HEK293 (cell line): ENCODE measurements around the gene GALNT15.

ENCODE experiments used
- CTCF ChIP-seq: fragments of 450-650 bp; formaldehyde crosslinking; IDR thresholded peaks from 2 replicates; pipeline ENCODE4 v1.5.1; 2016; ENCODE audit warnings: missing biosample characterization, missing genetic modification characterization
- ELK4 ChIP-seq: IDR thresholded peaks from 2 replicates; pipeline ENCODE4 v1.6.1; 2011; ENCODE audit warnings: mild to moderate bottlenecking, low read depth, low read length, borderline replicate concordance
- KLF1 ChIP-seq: fragments of 450-650 bp; formaldehyde crosslinking; IDR thresholded peaks from 2 replicates; pipeline ENCODE4 v1.5.1; 2016; ENCODE audit warnings: missing biosample characterization, missing genetic modification characterization
- PATZ1 ChIP-seq: fragments of 450-650 bp; formaldehyde crosslinking; IDR thresholded peaks from 2 replicates; pipeline ENCODE4 v1.5.1; 2016; ENCODE audit warnings: missing biosample characterization, missing genetic modification characterization
- SCRT2 ChIP-seq: fragments of 450-650 bp; formaldehyde crosslinking; IDR thresholded peaks from 2 replicates; pipeline ENCODE4 v1.5.1; 2016; ENCODE audit warnings: missing biosample characterization, missing genetic modification characterization
- SETDB1 ChIP-seq: IDR thresholded peaks from one replicate; pipeline ENCODE4 v1.6.1; 2017; ENCODE audit warnings: mild to moderate bottlenecking, low read length, moderate library complexity, mixed read lengths; ENCODE audit not compliant: insufficient read length
- TCF7L2 ChIP-seq: IDR thresholded peaks from 2 replicates; pipeline ENCODE4 v1.6.1; 2011; ENCODE audit warnings: low read depth, mild to moderate bottlenecking, inconsistent platforms, low read length, moderate library complexity, borderline replicate concordance
- TRIM28 ChIP-seq: IDR thresholded peaks from 2 replicates; pipeline ENCODE4 v1.6.1; 2011; ENCODE audit warnings: low read length, control low read depth, borderline replicate concordance
- ZNF174 ChIP-seq: fragments of 450-650 bp; formaldehyde crosslinking; IDR thresholded peaks from 2 replicates; pipeline ENCODE4 v1.5.0; 2017; ENCODE audit warnings: missing biosample characterization, mild to moderate bottlenecking, missing genetic modification characterization
- ZNF184 ChIP-seq: fragments of 450-650 bp; IDR thresholded peaks from 2 replicates; pipeline ENCODE4 v1.5.1; 2018; ENCODE audit warnings: missing biosample characterization, mild to moderate bottlenecking, missing genetic modification characterization
- ZNF274 ChIP-seq, 2 experiments: fragments of 200-500 bp in 1 of 2; fragments of 450-650 bp in 1 of 2; sonication (Bioruptor generic) in 1 of 2; formaldehyde crosslinking in 1 of 2; IDR thresholded peaks; 2 replicates each; pipeline versions ENCODE4 v1.5.1 to v1.6.1; 2014 to 2016; ENCODE audit warnings: borderline replicate concordance in 1 of 2, inconsistent platforms in 1 of 2, low read length in 1 of 2, missing biosample characterization in 1 of 2, missing genetic modification characterization in 1 of 2
- ZNF639 ChIP-seq: fragments of 450-650 bp; formaldehyde crosslinking; IDR thresholded peaks from 2 replicates; pipeline ENCODE4 v1.5.1; 2016; ENCODE audit warnings: missing biosample characterization, missing genetic modification characterization
- ZNF76 ChIP-seq: fragments of 450-650 bp; formaldehyde crosslinking; IDR thresholded peaks from 2 replicates; pipeline ENCODE4; 2016; ENCODE audit warnings: low read depth, missing biosample characterization, missing genetic modification characterization, borderline replicate concordance

- no peak for TF ChIP-seq TCF7L2
- TF ChIP-seq ELK4: no peak
- TF ChIP-seq ZNF174 (tag by site-specific recombination): no peak
- TF ChIP-seq CTCF: no peak
- TF ChIP-seq ZNF76 (tag by site-specific recombination): no peak
- TF ChIP-seq TRIM28: no peak
- TF ChIP-seq ZNF639 (tag by site-specific recombination): no peak
- no peak for TF ChIP-seq ZNF184 (tag by site-specific recombination)
- TF ChIP-seq ZNF274 (IDR thresholded peaks at IDR 0.05; ENCODE audit: low read length): no peak
- no peak for TF ChIP-seq ZNF274 (tag by site-specific recombination; IDR thresholded peaks at IDR 0.05; ENCODE audit: borderline replicate concordance)
- no peak for TF ChIP-seq SETDB1
- no peak for TF ChIP-seq PATZ1
- TF ChIP-seq SCRT2: no peak
- no peak for TF ChIP-seq KLF1 (tag by site-specific recombination)
These were observed 25.3 kb downstream of the GALNT15 start for GRCh38 chr3:16199769-16200168.
